NCI-H226 (cell line): ENCODE results near the gene NCAPH2.
"Not testable (repeated sequence)": the region's sequence is repeated elsewhere in the genome, so short reads cannot be mapped to it uniquely, and the experiment has no call there.

ENCODE experiments used
- DNase-seq: peaks from one replicate; pipeline ENCODE4 v3.0.0-alpha.2; 2015

NCAPH2 gene

GRCh38 chr22:50531546-50531961 lies 23.5 kb downstream of the NCAPH2 start:
- peak; percentile 27 for DNase-seq

GRCh38 chr22:50531962-50532674 lies 24.1 kb downstream of the NCAPH2 start:
- DNase-seq = peak; percentile 49

- DNase-seq = no peak
These were observed 25.1 kb downstream of the NCAPH2 start for GRCh38 chr22:50532824-50533796.

GRCh38 chr22:50533856-50534711 lies 26.1 kb downstream of the NCAPH2 start:
- not testable (repeated sequence) for DNase-seq

GRCh38 chr22:50535113-50535512 lies 27.1 kb downstream of the NCAPH2 start:
- DNase-seq = no peak

- no peak for DNase-seq
These were observed 28.2 kb downstream of the NCAPH2 start for GRCh38 chr22:50536226-50536625.

GRCh38 chr22:50537765-50538164 lies 29.7 kb downstream of the NCAPH2 start:
- no peak for DNase-seq

GRCh38 chr22:50540381-50540780 lies 32.4 kb downstream of the NCAPH2 start:
- no peak for DNase-seq

- peak; percentile 46 for DNase-seq
These were observed 33.6 kb downstream of the NCAPH2 start for GRCh38 chr22:50541667-50542026.

- DNase-seq = no peak
These were observed 34.4 kb downstream of the NCAPH2 start for GRCh38 chr22:50542416-50542927.

GRCh38 chr22:50544078-50544745 lies 36.2 kb downstream of the NCAPH2 start:
- DNase-seq = peak; percentile 60

- peak; percentile 63 for DNase-seq
These were observed 36.8 kb downstream of the NCAPH2 start for GRCh38 chr22:50544746-50545253.

- peak; percentile 18 for DNase-seq
These were observed 37.7 kb downstream of the NCAPH2 start, which contains the start of gene KLHDC7B for GRCh38 chr22:50545522-50546325. KLHDC7B (plus strand) TSS chr22:50545899; CDS start chr22:50546244, 345 bp downstream.

GRCh38 chr22:50546326-50547262 lies 38.6 kb downstream of the NCAPH2 start:
- no peak for DNase-seq

- no peak for DNase-seq
These were observed 39.4 kb downstream of the NCAPH2 start for GRCh38 chr22:50547263-50547985.

GRCh38 chr22:50548040-50548920 lies 40.3 kb downstream of the NCAPH2 start:
- DNase-seq = no peak

GRCh38 chr22:50548921-50549790 lies 41.1 kb downstream of the NCAPH2 start:
- DNase-seq = no peak
